ENCODE measurements around the gene ELF2. TPM values are rescaled to one million over a fixed set of nuclear protein-coding genes. Genes with fewer than 3 reads are reported as not detected.

Gene ELF2
- total RNA-seq, 1 experiment from 2014 or later: 44.6 TPM

DNA sequence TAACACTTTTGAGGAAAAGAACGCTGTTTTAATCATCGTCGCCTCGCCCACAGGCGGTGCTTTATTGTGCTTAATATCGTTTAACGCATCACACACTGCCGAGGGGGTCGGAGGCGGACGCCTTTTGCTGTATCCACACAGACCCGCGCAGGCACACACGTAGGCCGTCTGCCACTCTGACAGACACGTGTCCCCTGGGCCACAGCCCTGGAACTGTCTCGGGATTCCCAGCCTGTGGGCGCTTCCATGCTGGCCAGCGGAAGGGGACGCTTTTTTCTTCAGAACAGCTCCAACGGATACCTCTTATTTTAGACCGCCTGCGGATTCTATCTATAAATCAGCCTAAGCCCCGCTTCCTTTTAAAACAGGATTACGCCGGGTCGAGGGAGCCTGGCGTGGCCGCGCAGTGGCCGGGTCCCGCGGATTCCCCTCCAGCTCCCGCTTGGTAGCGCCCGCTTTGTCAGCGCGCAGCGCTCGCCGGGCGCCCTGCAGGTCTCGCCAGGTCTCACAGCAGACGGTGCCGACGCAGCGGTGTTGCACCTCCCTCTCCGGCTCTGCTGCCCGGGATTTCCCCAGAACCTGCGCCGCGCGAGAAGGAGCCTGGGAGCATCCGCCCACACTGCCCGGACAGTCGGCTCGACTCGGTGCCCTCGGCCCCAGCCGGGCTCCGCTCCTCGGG is 161.6 kb downstream of the ELF2 start, which contains the start of gene NOCT (continued):
- TF ChIP-seq, protein P1, sequence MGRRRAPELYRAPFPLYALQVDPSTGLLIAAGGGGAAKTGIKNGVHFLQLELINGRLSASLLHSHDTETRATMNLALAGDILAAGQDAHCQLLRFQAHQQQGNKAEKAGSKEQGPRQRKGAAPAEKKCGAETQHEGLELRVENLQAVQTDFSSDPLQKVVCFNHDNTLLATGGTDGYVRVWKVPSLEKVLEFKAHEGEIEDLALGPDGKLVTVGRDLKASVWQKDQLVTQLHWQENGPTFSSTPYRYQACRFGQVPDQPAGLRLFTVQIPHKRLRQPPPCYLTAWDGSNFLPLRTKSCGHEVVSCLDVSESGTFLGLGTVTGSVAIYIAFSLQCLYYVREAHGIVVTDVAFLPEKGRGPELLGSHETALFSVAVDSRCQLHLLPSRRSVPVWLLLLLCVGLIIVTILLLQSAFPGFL (CRISPR knock-in tag; IDR thresholded peaks at IDR 0.05; ENCODE audit: borderline replicate concordance): 0 out of 2 replicates have a peak, but pooled peaks have one; percentile 75
- TF ChIP-seq, protein P2, sequence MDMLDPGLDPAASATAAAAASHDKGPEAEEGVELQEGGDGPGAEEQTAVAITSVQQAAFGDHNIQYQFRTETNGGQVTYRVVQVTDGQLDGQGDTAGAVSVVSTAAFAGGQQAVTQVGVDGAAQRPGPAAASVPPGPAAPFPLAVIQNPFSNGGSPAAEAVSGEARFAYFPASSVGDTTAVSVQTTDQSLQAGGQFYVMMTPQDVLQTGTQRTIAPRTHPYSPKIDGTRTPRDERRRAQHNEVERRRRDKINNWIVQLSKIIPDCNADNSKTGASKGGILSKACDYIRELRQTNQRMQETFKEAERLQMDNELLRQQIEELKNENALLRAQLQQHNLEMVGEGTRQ (CRISPR knock-in tag; IDR thresholded peaks at IDR 0.05): peak; percentile 78
- peak; percentile 63; the same call in 1 of the 2 replicates for TF ChIP-seq CREM (CRISPR knock-in tag; IDR thresholded peaks at IDR 0.05)
- TF ChIP-seq RORB (CRISPR knock-in tag; IDR thresholded peaks at IDR 0.05): no peak

DNA sequence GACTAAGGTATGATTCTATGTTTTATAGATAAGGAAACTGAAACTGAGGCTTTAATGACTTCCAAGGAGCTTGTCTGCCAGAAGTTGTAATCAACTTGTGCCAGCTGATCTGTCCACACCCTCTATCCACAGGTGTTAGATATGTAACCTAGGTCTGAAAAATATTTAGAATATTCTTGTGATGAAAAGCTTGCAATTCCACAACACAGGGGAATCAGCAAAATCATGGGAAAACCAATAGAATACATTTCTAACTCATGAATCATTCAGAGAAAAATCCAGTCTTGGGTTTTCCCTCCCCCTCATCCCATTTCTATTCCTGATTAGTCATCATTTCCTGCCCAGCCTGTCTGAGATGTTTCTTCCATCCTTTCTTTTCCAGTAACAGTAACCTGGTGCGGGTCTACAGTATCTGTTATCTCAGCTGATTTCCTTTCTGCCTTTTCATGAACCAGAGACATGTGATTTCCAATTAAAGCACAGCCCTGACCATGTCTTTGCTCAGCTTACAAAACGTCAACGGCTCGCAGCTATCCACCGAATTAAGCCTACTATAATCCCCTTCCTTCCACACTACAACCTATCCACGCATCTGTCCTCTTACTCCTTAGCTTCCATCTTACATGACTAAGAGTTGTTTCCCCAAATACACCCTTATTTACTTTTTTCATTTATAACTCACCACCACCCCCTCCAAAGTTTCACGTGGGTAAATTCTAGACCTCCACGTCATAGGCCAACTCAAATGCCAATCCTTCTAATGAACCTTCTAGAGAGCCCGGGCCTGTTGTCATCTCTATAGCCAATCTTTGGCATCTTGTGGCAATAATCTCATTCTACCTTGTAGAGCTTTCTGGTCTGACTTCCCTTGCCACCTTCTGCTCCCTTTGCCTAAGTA is 162.4 kb downstream of the ELF2 start:
- Mint-ChIP-seq H3K27me3 (ENCODE audit: low read depth) (no peaks in the 10 kb centered on the region), H3K9me3 (no peaks in the 10 kb centered on the region), H3K27ac (peak overlapping the region; percentile 95), H3K36me3 (peaks cover 4% of the 10 kb centered on the region), H3K4me1 (peaks cover 46% of the 10 kb centered on the region), H3K4me3 (peak overlapping the region; percentile 66)
- POLR2A ChIA-PET: interaction anchor here (0.6 to 1.6 kb wide), 4 partner anchors 33 to 375 kb away, joined by 3 to 4 read pairs (median 4); partner anchors contain the start of genes ELF2 and NAA15
- CTCF ChIA-PET: interaction anchor here (0.6 to 2.0 kb wide), 4 partner anchors 10 to 937 kb away, joined by 3 to 18 read pairs (median 4); no protein-coding TSS in a partner anchor
- DNase-seq (ENCODE audit: low spot score) (no peak), ATAC-seq (peak; percentile 3)
- TF ChIP-seq, protein P3, sequence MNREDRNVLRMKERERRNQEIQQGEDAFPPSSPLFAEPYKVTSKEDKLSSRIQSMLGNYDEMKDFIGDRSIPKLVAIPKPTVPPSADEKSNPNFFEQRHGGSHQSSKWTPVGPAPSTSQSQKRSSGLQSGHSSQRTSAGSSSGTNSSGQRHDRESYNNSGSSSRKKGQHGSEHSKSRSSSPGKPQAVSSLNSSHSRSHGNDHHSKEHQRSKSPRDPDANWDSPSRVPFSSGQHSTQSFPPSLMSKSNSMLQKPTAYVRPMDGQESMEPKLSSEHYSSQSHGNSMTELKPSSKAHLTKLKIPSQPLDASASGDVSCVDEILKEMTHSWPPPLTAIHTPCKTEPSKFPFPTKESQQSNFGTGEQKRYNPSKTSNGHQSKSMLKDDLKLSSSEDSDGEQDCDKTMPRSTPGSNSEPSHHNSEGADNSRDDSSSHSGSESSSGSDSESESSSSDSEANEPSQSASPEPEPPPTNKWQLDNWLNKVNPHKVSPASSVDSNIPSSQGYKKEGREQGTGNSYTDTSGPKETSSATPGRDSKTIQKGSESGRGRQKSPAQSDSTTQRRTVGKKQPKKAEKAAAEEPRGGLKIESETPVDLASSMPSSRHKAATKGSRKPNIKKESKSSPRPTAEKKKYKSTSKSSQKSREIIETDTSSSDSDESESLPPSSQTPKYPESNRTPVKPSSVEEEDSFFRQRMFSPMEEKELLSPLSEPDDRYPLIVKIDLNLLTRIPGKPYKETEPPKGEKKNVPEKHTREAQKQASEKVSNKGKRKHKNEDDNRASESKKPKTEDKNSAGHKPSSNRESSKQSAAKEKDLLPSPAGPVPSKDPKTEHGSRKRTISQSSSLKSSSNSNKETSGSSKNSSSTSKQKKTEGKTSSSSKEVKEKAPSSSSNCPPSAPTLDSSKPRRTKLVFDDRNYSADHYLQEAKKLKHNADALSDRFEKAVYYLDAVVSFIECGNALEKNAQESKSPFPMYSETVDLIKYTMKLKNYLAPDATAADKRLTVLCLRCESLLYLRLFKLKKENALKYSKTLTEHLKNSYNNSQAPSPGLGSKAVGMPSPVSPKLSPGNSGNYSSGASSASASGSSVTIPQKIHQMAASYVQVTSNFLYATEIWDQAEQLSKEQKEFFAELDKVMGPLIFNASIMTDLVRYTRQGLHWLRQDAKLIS (CRISPR knock-in tag; IDR thresholded peaks at IDR 0.05; ENCODE audit: borderline replicate concordance): no peak; the same call in 1 of the 2 replicates
- TF ChIP-seq, protein P4, sequence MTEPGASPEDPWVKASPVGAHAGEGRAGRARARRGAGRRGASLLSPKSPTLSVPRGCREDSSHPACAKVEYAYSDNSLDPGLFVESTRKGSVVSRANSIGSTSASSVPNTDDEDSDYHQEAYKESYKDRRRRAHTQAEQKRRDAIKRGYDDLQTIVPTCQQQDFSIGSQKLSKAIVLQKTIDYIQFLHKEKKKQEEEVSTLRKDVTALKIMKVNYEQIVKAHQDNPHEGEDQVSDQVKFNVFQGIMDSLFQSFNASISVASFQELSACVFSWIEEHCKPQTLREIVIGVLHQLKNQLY (CRISPR knock-in tag; IDR thresholded peaks at IDR 0.05): no peak
- TF ChIP-seq, protein P5, sequence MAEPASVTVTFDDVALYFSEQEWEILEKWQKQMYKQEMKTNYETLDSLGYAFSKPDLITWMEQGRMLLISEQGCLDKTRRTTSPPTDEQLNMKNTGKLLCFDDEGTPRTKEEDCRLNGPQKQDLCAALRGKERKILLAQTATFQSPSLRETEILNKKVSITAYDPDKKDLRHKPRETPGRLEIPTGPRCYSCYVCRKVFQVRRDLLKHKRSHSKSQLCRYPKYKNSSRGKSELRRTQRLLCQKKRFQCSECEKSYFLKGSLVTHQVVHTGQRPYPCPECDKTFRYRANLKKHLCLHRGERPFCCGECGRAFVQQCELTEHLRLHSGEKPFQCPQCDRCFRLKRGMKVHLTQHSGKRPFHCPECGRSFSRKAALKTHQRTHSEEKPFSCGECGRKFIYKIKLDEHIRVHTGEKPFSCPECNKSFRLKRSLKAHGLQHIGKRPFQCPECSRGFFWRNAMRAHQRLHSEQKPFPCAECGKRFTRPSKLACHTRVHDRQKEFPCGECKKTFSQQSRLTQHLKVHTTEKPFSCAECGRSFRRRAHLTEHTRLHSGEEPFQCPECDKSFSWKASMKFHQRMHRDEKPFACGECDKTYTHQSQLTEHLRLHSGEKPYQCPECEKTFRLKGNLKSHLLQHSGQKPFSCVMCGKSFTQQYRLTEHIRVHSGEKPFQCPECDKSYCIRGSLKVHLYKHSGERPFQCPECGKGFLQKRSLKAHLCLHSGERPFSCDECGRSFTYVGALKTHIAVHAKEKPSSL (CRISPR knock-in tag; conservative IDR thresholded peaks at IDR 0.05): no peak
- TF ChIP-seq NFATC4 (CRISPR knock-in tag; IDR thresholded peaks at IDR 0.05) (no peak), TCF7 (CRISPR knock-in tag; IDR thresholded peaks at IDR 0.05; ENCODE audit: low read depth) (no peak), CREM (CRISPR knock-in tag; IDR thresholded peaks at IDR 0.05) (no peak), RORB (CRISPR knock-in tag; IDR thresholded peaks at IDR 0.05) (no peak), ZNF138 (CRISPR knock-in tag; conservative IDR thresholded peaks at IDR 0.05) (no peak), TEAD4 (CRISPR knock-in tag; IDR thresholded peaks at IDR 0.05) (no peak), ZNF317 (CRISPR knock-in tag; IDR thresholded peaks at IDR 0.05; ENCODE audit: borderline replicate concordance, low read depth) (no peak), FOXK1 (CRISPR knock-in tag; IDR thresholded peaks at IDR 0.05) (no peak), ZNF219 (CRISPR knock-in tag; IDR thresholded peaks at IDR 0.05; ENCODE audit: borderline replicate concordance) (no peak)
- TF ChIP-seq, protein P6, sequence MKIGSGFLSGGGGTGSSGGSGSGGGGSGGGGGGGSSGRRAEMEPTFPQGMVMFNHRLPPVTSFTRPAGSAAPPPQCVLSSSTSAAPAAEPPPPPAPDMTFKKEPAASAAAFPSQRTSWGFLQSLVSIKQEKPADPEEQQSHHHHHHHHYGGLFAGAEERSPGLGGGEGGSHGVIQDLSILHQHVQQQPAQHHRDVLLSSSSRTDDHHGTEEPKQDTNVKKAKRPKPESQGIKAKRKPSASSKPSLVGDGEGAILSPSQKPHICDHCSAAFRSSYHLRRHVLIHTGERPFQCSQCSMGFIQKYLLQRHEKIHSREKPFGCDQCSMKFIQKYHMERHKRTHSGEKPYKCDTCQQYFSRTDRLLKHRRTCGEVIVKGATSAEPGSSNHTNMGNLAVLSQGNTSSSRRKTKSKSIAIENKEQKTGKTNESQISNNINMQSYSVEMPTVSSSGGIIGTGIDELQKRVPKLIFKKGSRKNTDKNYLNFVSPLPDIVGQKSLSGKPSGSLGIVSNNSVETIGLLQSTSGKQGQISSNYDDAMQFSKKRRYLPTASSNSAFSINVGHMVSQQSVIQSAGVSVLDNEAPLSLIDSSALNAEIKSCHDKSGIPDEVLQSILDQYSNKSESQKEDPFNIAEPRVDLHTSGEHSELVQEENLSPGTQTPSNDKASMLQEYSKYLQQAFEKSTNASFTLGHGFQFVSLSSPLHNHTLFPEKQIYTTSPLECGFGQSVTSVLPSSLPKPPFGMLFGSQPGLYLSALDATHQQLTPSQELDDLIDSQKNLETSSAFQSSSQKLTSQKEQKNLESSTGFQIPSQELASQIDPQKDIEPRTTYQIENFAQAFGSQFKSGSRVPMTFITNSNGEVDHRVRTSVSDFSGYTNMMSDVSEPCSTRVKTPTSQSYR (CRISPR knock-in tag; IDR thresholded peaks at IDR 0.05): no peak
- TF ChIP-seq, protein P7, sequence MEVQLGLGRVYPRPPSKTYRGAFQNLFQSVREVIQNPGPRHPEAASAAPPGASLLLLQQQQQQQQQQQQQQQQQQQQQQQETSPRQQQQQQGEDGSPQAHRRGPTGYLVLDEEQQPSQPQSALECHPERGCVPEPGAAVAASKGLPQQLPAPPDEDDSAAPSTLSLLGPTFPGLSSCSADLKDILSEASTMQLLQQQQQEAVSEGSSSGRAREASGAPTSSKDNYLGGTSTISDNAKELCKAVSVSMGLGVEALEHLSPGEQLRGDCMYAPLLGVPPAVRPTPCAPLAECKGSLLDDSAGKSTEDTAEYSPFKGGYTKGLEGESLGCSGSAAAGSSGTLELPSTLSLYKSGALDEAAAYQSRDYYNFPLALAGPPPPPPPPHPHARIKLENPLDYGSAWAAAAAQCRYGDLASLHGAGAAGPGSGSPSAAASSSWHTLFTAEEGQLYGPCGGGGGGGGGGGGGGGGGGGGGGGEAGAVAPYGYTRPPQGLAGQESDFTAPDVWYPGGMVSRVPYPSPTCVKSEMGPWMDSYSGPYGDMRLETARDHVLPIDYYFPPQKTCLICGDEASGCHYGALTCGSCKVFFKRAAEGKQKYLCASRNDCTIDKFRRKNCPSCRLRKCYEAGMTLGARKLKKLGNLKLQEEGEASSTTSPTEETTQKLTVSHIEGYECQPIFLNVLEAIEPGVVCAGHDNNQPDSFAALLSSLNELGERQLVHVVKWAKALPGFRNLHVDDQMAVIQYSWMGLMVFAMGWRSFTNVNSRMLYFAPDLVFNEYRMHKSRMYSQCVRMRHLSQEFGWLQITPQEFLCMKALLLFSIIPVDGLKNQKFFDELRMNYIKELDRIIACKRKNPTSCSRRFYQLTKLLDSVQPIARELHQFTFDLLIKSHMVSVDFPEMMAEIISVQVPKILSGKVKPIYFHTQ (CRISPR knock-in tag; IDR thresholded peaks at IDR 0.05): no peak

All from WTC11 (cell line).